Adrenal gland (tissue), 12 donors: Measurements from ENCODE around the gene DLG2. TPM values are rescaled to one million over a fixed set of nuclear protein-coding genes. Genes with fewer than 3 reads are reported as not detected.

Experiments
- DNase-seq, 7 donors: peaks; one replicate each; pipeline ENCODE4 v3.0.0-alpha.2; 2019 to 2020
- H3K27ac ChIP-seq, 5 donors: fragments of 200-600 bp; sonication (generic) in 4 of 5; 1 replicate in 3 of 5; 2 replicates in 2 of 5; pipeline versions ENCODE4 v1.5.1 to v1.8.0; 2016 to 2020; ENCODE audit warnings: mild to moderate bottlenecking in 1 of 5
- H3K27me3 ChIP-seq: fragments of 200-600 bp; 2 replicates; pipeline ENCODE4 v1.8.0; 2021
- H3K36me3 ChIP-seq, 2 donors: fragments of 200-600 bp; replicated peaks in 1 of 2; 1 replicate in 1 of 2; 2 replicates in 1 of 2; pipeline versions ENCODE4 v1.5.1 to v1.8.0; 2018 to 2022
- H3K4me1 ChIP-seq, 2 donors: fragments of 200-600 bp; replicated peaks in 1 of 2; 1 replicate in 1 of 2; 2 replicates in 1 of 2; pipeline versions ENCODE4 v1.5.1 to v1.8.0; 2018 to 2021
- H3K4me3 ChIP-seq, 4 donors: fragments of 200-600 bp; sonication (generic) in 3 of 4; one replicate each; pipeline ENCODE4 v1.5.1; 2016 to 2018
- H3K9me3 ChIP-seq, 3 donors: fragments of 200-600 bp; sonication (generic) in 1 of 3; replicated peaks in 1 of 3; 1 replicate in 2 of 3; 2 replicates in 1 of 3; pipeline versions ENCODE4 v1.5.1 to v1.8.0; 2016 to 2021
- CTCF ChIP-seq, 6 experiments: fragments of 450-650 bp in 4 of 6; fragments of 200-600 bp in 2 of 6; sonication (generic) in 1 of 6; IDR thresholded peaks; 1 replicate in 5 of 6; 2 replicates in 1 of 6; pipeline versions ENCODE4 v1.5.1 to v1.8.0; 2016 to 2021; ENCODE audit warnings: antibody characterized with exemption in 6 of 6, mild to moderate bottlenecking in 2 of 6, moderate library complexity in 1 of 6
- POLR2A ChIP-seq, 2 donors: fragments of 450-650 bp; IDR thresholded peaks; one replicate each; pipeline ENCODE4 v1.6.1; 2017; ENCODE audit warnings: antibody characterized with exemption in 2 of 2, mild to moderate bottlenecking in 2 of 2, moderate library complexity in 1 of 2
- WGBS, 4 donors: extraction: QIAGEN DNeasy Blood & Tissue Kit in 2 of 4; methylation state at CpG; one replicate each; pipeline versions ENCODE4 v1.1.5 to v1.1.7; 2013 to 2017; 5-methylcytosine and 5-hydroxymethylcytosine counted together
- intact Hi-C, 2 donors: fragments of 100-400 bp; cut with DNase I; formaldehyde crosslinking; loops; one replicate each; pipeline versions ENCODE4 v1.14.1 to v1.15.0; 2022 to 2023
- polyA plus RNA-seq, 3 donors: library from polyadenylated mRNA; stranded (reverse); fragments of 200-250 nt in 2 of 3; fragments of 350-450 nt in 1 of 3; fragmentation: Illumina TruSeq in 1 of 3; extraction: RNeasy Lipid Tissue Mini Kit (QIAGEN cat#74804) in 1 of 3; gene quantifications; one replicate each; pipeline ENCODE4 v1.2.3, GENCODE V29; 2013 to 2014
- total RNA-seq, 9 donors: library from RNA; depleted of rRNA in 4 of 9; stranded (reverse); fragments of >200 nt in 4 of 9; fragments of 120-200 nt in 1 of 9; fragmentation: NEBNext Ultra II Directional in 1 of 9; extraction: Animal tissue kit (Norgen Biotek cat#: 25700) in 1 of 9; gene quantifications; one replicate each; pipeline versions ENCODE4 v1.1.0 to v1.2.4, GENCODE V29; 2013 to 2023
- donor health status: healthy with polysubstance abuse.
- donor health status: Bipolar disorder and iron deficiency.
- donor health status: DM: yes; HTN: yes; CAD: no.
- donor health status: DM: no; HTN: no; CAD: no.
- donor health status: DM: no; HTN: no; CAD: no.
- donor health status: DM: yes; HTN: yes; CAD: no.

DLG2 gene
- total and polyA plus RNA-seq, 12 donors, result 8.3 to 101 (median 37.5) TPM

- H3K27me3 ChIP-seq, result no peaks in the 10 kb centered on the region
- intact Hi-C loops, result no loop called here
- H3K9me3 ChIP-seq, result no peaks in the 10 kb centered on the region
- 68 to 75% (median 73%) methylated on average over 2 of the region's 2 CpGs for WGBS, 4 donors
- no peaks in the 10 kb centered on the region for H3K36me3 ChIP-seq
- no peak for DNase-seq
- no peak overlapping the region for H3K27ac ChIP-seq
- H3K4me1 ChIP-seq, result no peaks in the 10 kb centered on the region
- TF ChIP-seq CTCF (IDR thresholded peaks at IDR 0.05) (no peak), POLR2A (IDR thresholded peaks at IDR 0.05) (no peak)
- H3K4me3 ChIP-seq, result no peak overlapping the region
Observed at GRCh38 chr11:84969103-84969502, 658.0 kb downstream of the DLG2 start.

- no peaks in the 10 kb centered on the region for H3K27me3 ChIP-seq
- no peaks in the 10 kb centered on the region for H3K9me3 ChIP-seq
- no peaks in the 10 kb centered on the region for H3K4me1 ChIP-seq
- DNase-seq, result no peak
- no peak for TF ChIP-seq POLR2A (IDR thresholded peaks at IDR 0.05)
- no peak for TF ChIP-seq CTCF (IDR thresholded peaks at IDR 0.05)
- intact Hi-C loops, result no loop called here
- no peak overlapping the region for H3K27ac ChIP-seq
- WGBS, 4 donors, result 72 to 83% (median 74%) methylated on average over 4 of the region's 4 CpGs
- H3K4me3 ChIP-seq, result no peak overlapping the region
- H3K36me3 ChIP-seq, result no peaks in the 10 kb centered on the region
Observed at GRCh38 chr11:84965484-84965883, 661.7 kb downstream of the DLG2 start.

- intact Hi-C loops, result no loop called here
- H3K36me3 ChIP-seq, result no peaks in the 10 kb centered on the region
- DNase-seq, result no peak
- H3K27me3 ChIP-seq, result no peaks in the 10 kb centered on the region
- H3K4me3 ChIP-seq, result no peak overlapping the region
- no peak overlapping the region for H3K27ac ChIP-seq
- no peaks in the 10 kb centered on the region for H3K9me3 ChIP-seq
- H3K4me1 ChIP-seq, result no peaks in the 10 kb centered on the region
- TF ChIP-seq POLR2A (IDR thresholded peaks at IDR 0.05) (no peak), CTCF (IDR thresholded peaks at IDR 0.05) (no peak)
- 70 to 89% (median 80%) methylated on average over 1 of the region's 1 CpG for WGBS, 4 donors
Observed at GRCh38 chr11:84963240-84963639, 663.9 kb downstream of the DLG2 start.

GRCh38 chr11:84962018-84962417 lies 665.1 kb downstream of the DLG2 start:
- Histone ChIP-seq H3K27ac (no peak overlapping the region), H3K4me3 (no peak overlapping the region), H3K4me1 (no peaks in the 10 kb centered on the region), H3K36me3 (no peaks in the 10 kb centered on the region), H3K9me3 (no peaks in the 10 kb centered on the region), H3K27me3 (no peaks in the 10 kb centered on the region)
- WGBS, 4 donors, result 83 to 87% (median 85%) methylated on average over 5 of the region's 5 CpGs
- DNase-seq, result no peak
- intact Hi-C loops, result no loop called here
- no peak for TF ChIP-seq CTCF (IDR thresholded peaks at IDR 0.05)
- no peak for TF ChIP-seq POLR2A (IDR thresholded peaks at IDR 0.05)
